Neural cell (in vitro differentiated cells): ENCODE results near the gene STYK1. TPM values are rescaled to one million over a fixed set of nuclear protein-coding genes. Genes with fewer than 3 reads are reported as not detected.

Source experiments
- H2AFZ ChIP-seq: fragments of 200-600, 300-800 bp; sonication (generic), shearing (Covaris generic); 2 replicates; pipeline ENCODE4 v1.6.0; 2014; ENCODE audit warnings: low read depth, mild to moderate bottlenecking, antibody characterized with exemption, low read length, moderate library complexity
- H3F3A ChIP-seq: fragments of 200-600 bp; shearing (Covaris generic); 2 replicates; pipeline ENCODE4 v1.6.1; 2016; ENCODE audit warnings: mild to moderate bottlenecking, moderate library complexity, mixed read lengths, antibody characterized with exemption, low read length; ENCODE audit not compliant: insufficient read depth, poor library complexity, severe bottlenecking
- H3K27ac ChIP-seq: fragments of 200-600, 300-800 bp; sonication (generic), shearing (Covaris generic); 2 replicates; pipeline ENCODE4 v1.5.1; 2014; ENCODE audit warnings: mild to moderate bottlenecking, low read length, moderate library complexity
- H3K27me3 ChIP-seq: fragments of 300-800, 200-600 bp; sonication (generic), shearing (Covaris generic); 2 replicates; pipeline ENCODE4 v1.6.0; 2014; ENCODE audit warnings: mild to moderate bottlenecking, low read depth, low read length, moderate library complexity; ENCODE audit not compliant: insufficient read depth
- H3K36me3 ChIP-seq: fragments of 300-800, 200-600 bp; sonication (generic), shearing (Covaris generic); 2 replicates; pipeline ENCODE4 v1.5.1; 2014; ENCODE audit warnings: mild to moderate bottlenecking, antibody characterized with exemption, low read length, moderate library complexity; ENCODE audit not compliant: insufficient read depth
- H3K4me2 ChIP-seq: fragments of 300-800, 200-600 bp; sonication (generic), shearing (Covaris generic); 2 replicates; pipeline ENCODE4 v1.6.0; 2014; ENCODE audit warnings: mild to moderate bottlenecking, low read length
- H3K4me3 ChIP-seq: fragments of 300-800, 200-600 bp; sonication (generic), shearing (Covaris generic); 2 replicates; pipeline ENCODE4 v1.5.1; 2014; ENCODE audit warnings: mild to moderate bottlenecking, low read length, moderate library complexity
- H3K79me2 ChIP-seq: fragments of 200-600 bp; shearing (Covaris generic); replicated peaks from 2 replicates; pipeline ENCODE4 v1.6.0; 2014; ENCODE audit warnings: mild to moderate bottlenecking, low read length, moderate library complexity; ENCODE audit not compliant: insufficient read depth
- H3K9ac ChIP-seq: fragments of 300-800, 200-600 bp; sonication (generic), shearing (Covaris generic); 2 replicates; pipeline ENCODE4 v1.6.1; 2016; ENCODE audit warnings: mild to moderate bottlenecking, low read length, mixed read lengths
- H3K9me2 ChIP-seq: fragments of 200-600 bp; shearing (Covaris generic); 2 replicates; pipeline ENCODE4 v1.6.1; 2016; ENCODE audit warnings: mild to moderate bottlenecking, low read length, mixed read lengths; ENCODE audit not compliant: insufficient read depth
- H3K9me3 ChIP-seq: fragments of 200-600, 300-800 bp; sonication (generic), shearing (Covaris generic); 2 replicates; pipeline ENCODE4 v1.6.1; 2016; ENCODE audit warnings: mild to moderate bottlenecking, mixed run types, low read length, moderate library complexity, mixed read lengths
- H4K20me1 ChIP-seq: fragments of 200-600 bp; shearing (Covaris generic); 2 replicates; pipeline ENCODE4 v1.6.1; 2016; ENCODE audit warnings: mild to moderate bottlenecking, mixed run types; ENCODE audit not compliant: insufficient read depth
- CTCF ChIP-seq: fragments of 450-650 bp; IDR thresholded peaks from 2 replicates; pipeline ENCODE4 v1.5.1; 2014; ENCODE audit warnings: antibody characterized with exemption, mild to moderate bottlenecking, moderate library complexity; ENCODE audit not compliant: poor library complexity, severe bottlenecking
- EP300 ChIP-seq: fragments of 450-650 bp; conservative IDR thresholded peaks from 2 replicates; pipeline ENCODE4 v1.6.1; 2014; ENCODE audit warnings: antibody characterized with exemption, mild to moderate bottlenecking, moderate library complexity; ENCODE audit not compliant: poor library complexity, severe bottlenecking
- EZH2 ChIP-seq: fragments of 200-600, 300-800 bp; shearing (Covaris generic), sonication (generic); IDR thresholded peaks from 2 replicates; pipeline ENCODE4 v1.6.1; 2014; ENCODE audit warnings: antibody characterized with exemption, low read length, borderline replicate concordance, mild to moderate bottlenecking; ENCODE audit not compliant: insufficient read depth, poor library complexity, severe bottlenecking
- MXI1 ChIP-seq: fragments of 450-650 bp; conservative IDR thresholded peaks from 2 replicates; pipeline ENCODE4 v1.6.1; 2014; ENCODE audit warnings: antibody characterized with exemption, mild to moderate bottlenecking; ENCODE audit not compliant: poor library complexity, severe bottlenecking
- POLR2AphosphoS5 ChIP-seq: IDR thresholded peaks from 2 replicates; pipeline ENCODE4 v1.6.1; 2012
- RAD21 ChIP-seq: fragments of 450-650 bp; conservative IDR thresholded peaks from 2 replicates; pipeline ENCODE4 v1.6.1; 2014; ENCODE audit warnings: antibody characterized with exemption, mild to moderate bottlenecking, moderate library complexity
- REST ChIP-seq: IDR thresholded peaks from 2 replicates; pipeline ENCODE4 v1.6.1; 2012; ENCODE audit warnings: borderline replicate concordance
- SMC3 ChIP-seq: fragments of 450-650 bp; conservative IDR thresholded peaks from 2 replicates; pipeline ENCODE4 v1.6.1; 2014; ENCODE audit warnings: antibody characterized with exemption, mild to moderate bottlenecking, moderate library complexity; ENCODE audit not compliant: poor library complexity
- TAF1 ChIP-seq: IDR thresholded peaks from 2 replicates; pipeline ENCODE4 v1.6.1; 2012; ENCODE audit warnings: low read depth
- polyA plus RNA-seq: library from polyadenylated mRNA; depleted of rRNA; stranded (reverse); fragments of >200 nt; gene quantifications from 2 replicates; pipeline ENCODE4 v1.2.3, GENCODE V29; 2014

Gene STYK1
- polyA plus RNA-seq, 1 donor from 2014 or later, result 0.24 TPM

GRCh38 chr12:10716277-10716676 is 42.4 kb upstream of the STYK1 start:
- Histone ChIP-seq H3K36me3 (no peaks in the 10 kb centered on the region), H3K27me3 (peaks cover 4% of the 10 kb centered on the region), H4K20me1 (no peaks in the 10 kb centered on the region), H3K4me2 (no peak overlapping the region), H3K9me2 (no peaks in the 10 kb centered on the region), H3K4me3 (no peak overlapping the region), H3K9ac (no peak overlapping the region), H3K79me2 (peaks cover 4% of the 10 kb centered on the region), H3K9me3 (no peaks in the 10 kb centered on the region), H3K27ac (no peak overlapping the region), H3F3A (no peaks in the 10 kb centered on the region), H2AFZ (no peak overlapping the region)
- no peak for TF ChIP-seq EP300
- no peak for TF ChIP-seq MXI1
- no peak for TF ChIP-seq SMC3
- no peak for TF ChIP-seq REST
- TF ChIP-seq RAD21, result no peak
- no peak for TF ChIP-seq POLR2AphosphoS5
- no peak for TF ChIP-seq TAF1
- TF ChIP-seq CTCF, result no peak
- no peak for TF ChIP-seq EZH2

- Histone ChIP-seq H3K9me3 (no peaks in the 10 kb centered on the region), H3K79me2 (no peaks in the 10 kb centered on the region)
- TF ChIP-seq MXI1 (no peak), POLR2AphosphoS5 (no peak), EZH2 (no peak), SMC3 (no peak), REST (no peak), CTCF (no peak), TAF1 (no peak), RAD21 (no peak), EP300 (no peak)
Measured at GRCh38 chr12:10715491-10715890, 41.6 kb upstream of the STYK1 start.

More at GRCh38 chr12:10715491-10715890, 41.6 kb upstream of the STYK1 start:
- H3K27me3 ChIP-seq, result no peaks in the 10 kb centered on the region
- no peak overlapping the region for H3K27ac ChIP-seq
- no peaks in the 10 kb centered on the region for H3F3A ChIP-seq
- no peak overlapping the region for H3K4me2 ChIP-seq
- H3K36me3 ChIP-seq, result no peaks in the 10 kb centered on the region
- no peaks in the 10 kb centered on the region for H4K20me1 ChIP-seq
- no peaks in the 10 kb centered on the region for H3K9me2 ChIP-seq
- H2AFZ ChIP-seq, result no peak overlapping the region
- H3K9ac ChIP-seq, result no peak overlapping the region
- no peak overlapping the region for H3K4me3 ChIP-seq
